ENCODE measurements around the gene KCNK13. TPM values are rescaled to one million over a fixed set of nuclear protein-coding genes. Genes with fewer than 3 reads are reported as not detected.
A peak's percentile ranks its signal among the peaks of the same experiment; 100 is the strongest.

The KCNK13 gene
- total RNA-seq (under 1 TPM in 4 of 6 donors, not detected in 2; 0.09 to 0.97 (median 0.35) TPM), polyA plus RNA-seq (under 1 TPM; 0.08 to 0.12 TPM)

DNA sequence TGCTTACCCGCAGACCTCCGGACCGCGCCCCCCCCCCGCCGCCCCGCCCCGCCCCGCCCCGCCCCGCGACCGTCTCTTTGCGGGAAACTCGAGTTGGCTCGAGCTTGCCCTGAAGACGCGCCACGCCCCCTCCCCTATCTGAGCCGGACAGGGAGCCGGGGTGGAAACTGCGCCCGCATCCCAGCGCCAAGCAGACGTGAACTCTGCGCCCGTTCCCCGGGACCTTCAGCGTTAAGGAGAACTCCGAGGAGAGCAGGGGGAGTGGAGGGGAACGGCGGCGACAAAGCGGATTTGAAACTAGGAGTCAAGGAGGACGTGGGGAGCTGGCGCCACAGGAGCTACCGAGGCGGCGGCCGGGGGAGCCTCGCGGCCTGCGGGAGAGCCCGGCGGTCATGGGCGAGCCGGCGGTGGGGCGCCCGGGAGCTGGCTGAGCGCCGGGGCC lies at the start of gene KCNK13:
Gene KCNK13, plus strand, starts transcription at position 310 of the 442 bp plus-strand sequence. CDS start 212 bp downstream, outside the sequence.
- Histone ChIP-seq H3K9me3 (no peaks in the 10 kb centered on the region), H3K27me3 (peaks cover 0 to 9% (median 4%) of the 10 kb centered on the region in 4 donors), H3K4me1 (peaks cover 0 to 12% (median 8%) of the 10 kb centered on the region in 3 donors), H3K4me3 (peak within 1 kb of the TSS; percentile 14 to 56 (median 42)), H3K27ac (no peak within 1 kb of the TSS), H3K36me3 (no peaks in the 10 kb centered on the region)
- peak in 4 of 6 donors; percentile 11 to 63 (median 38) for DNase-seq
- ATAC-seq = peak in 3 of 4 donors; percentile 5 to 32 (median 19)
- no peak for FAIRE-seq
- 0% methylated on average over 36 to 52 of the region's 52 CpGs for WGBS, 2 donors
- no peak for TF ChIP-seq CTCF (IDR thresholded peaks at IDR 0.05)
- intact Hi-C loops (cut with DNase I) = no loop called here

- no peak overlapping the region for H3K4me3 ChIP-seq
- no peak for TF ChIP-seq CTCF (IDR thresholded peaks at IDR 0.05)
- H3K4me1 ChIP-seq = no peaks in the 10 kb centered on the region
- DNase-seq = no peak
- H3K9me3 ChIP-seq = no peaks in the 10 kb centered on the region
- WGBS, 2 donors = 93 to 95% methylated on average over 4 of the region's 4 CpGs
- H3K27me3 ChIP-seq = no peaks in the 10 kb centered on the region
- H3K36me3 ChIP-seq = peaks cover 0 to 11% (median 0%) of the 10 kb centered on the region in 3 donors
- H3K27ac ChIP-seq = no peak overlapping the region
- no peak for FAIRE-seq
- ATAC-seq = no peak
- intact Hi-C loops (cut with DNase I) = no loop called here
These were observed 44.4 kb upstream of the KCNK13 start for GRCh38 chr14:90017371-90017770.

DNA sequence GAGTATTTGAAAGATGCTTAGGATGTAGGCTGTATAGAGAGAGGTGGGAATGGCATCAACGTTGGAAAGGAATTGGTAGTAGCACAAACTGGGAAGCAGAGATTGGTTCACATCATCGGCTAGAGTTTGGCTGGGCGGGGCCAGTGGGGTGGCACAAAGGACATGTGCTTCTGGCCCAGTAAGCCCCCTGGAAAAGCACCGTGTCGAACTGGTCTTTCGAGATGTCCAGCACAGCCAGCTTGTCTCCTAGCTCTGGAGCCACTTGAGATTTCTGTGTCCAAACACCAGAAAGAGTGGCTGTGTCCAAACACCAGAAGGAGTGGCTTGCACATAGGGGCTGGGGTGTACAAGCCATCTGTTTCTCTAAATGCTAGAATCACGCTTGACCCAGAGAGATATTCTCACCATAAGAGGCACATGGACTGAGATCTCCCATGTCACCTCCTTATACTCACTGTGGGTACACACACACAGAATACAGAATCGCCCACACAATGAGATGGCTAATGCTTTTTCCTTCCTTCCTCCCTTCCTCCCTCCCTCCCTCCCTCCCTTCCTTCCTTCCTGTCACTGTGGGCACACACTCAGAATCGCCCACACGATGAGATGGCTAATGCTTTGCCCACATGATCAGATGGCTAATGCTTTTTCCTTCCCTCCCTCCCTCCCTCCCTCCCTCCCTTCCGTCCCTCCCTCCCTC lies 41.8 kb upstream of the KCNK13 start:
- Histone ChIP-seq H3K9me3 (no peaks in the 10 kb centered on the region), H3K27me3 (no peaks in the 10 kb centered on the region), H3K4me3 (no peak overlapping the region), H3K27ac (no peak overlapping the region), H3K36me3 (peaks cover 0 to 12% (median 0%) of the 10 kb centered on the region in 3 donors), H3K4me1 (no peaks in the 10 kb centered on the region)
- DNase-seq (no peak), FAIRE-seq (no peak), ATAC-seq (no peak)
- WGBS, 2 donors = 91 to 93% methylated on average over 10 of the region's 11 CpGs
- TF ChIP-seq CTCF (IDR thresholded peaks at IDR 0.05) = no peak
- intact Hi-C loops (cut with DNase I) = no loop called here

GRCh38 chr14:90023176-90023896 lies 38.5 kb upstream of the KCNK13 start:
- no peak for TF ChIP-seq CTCF (IDR thresholded peaks at IDR 0.05)
- FAIRE-seq (no peak), DNase-seq (no peak), ATAC-seq (no peak)
- intact Hi-C loops (cut with DNase I) = no loop called here
- Histone ChIP-seq H3K4me3 (no peak overlapping the region), H3K9me3 (no peaks in the 10 kb centered on the region), H3K4me1 (no peaks in the 10 kb centered on the region), H3K36me3 (peaks cover 0 to 12% (median 0%) of the 10 kb centered on the region in 3 donors), H3K27me3 (no peaks in the 10 kb centered on the region), H3K27ac (no peak overlapping the region)
- WGBS, 2 donors = 76 to 79% methylated on average over 7 of the region's 7 CpGs

Measured in pancreas (tissue), 10 donors.